ENCODE measurements around the gene MAML3.

The MAML3 gene

DNA sequence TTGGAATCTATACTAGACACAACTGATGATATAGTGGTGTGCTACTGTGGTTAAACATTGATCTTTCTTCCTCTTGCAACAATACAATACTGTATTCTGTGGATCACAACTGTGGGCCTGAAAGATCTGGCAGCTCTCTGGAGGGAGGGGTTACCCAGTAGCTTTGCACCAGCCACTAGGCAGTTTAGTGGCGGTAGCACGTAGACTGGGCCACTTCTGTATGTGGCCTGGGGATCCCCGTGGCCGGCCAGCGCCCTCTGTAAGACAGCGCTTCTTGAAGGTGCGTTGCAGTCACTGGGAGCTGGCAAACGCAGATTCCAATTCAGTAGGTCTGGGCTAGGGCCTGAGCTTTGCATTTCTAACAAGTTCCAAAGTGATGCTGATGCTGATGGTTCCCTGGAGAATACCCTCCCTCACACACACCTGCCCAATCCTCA, 319.7 kb downstream of the MAML3 start:
- no peak overlapping the region for H3K4me3 ChIP-seq (ENCODE audit: low read depth, low read length)
- no peak for DNase-seq (ENCODE audit: low read depth, low spot score)
- CTCF ChIA-PET: interaction anchor here (1.0 kb wide), 1 partner anchor 35 kb away, joined by 3 read pairs; no protein-coding TSS in a partner anchor
- POLR2A ChIA-PET: no interaction called here
- TF ChIP-seq, protein P1, sequence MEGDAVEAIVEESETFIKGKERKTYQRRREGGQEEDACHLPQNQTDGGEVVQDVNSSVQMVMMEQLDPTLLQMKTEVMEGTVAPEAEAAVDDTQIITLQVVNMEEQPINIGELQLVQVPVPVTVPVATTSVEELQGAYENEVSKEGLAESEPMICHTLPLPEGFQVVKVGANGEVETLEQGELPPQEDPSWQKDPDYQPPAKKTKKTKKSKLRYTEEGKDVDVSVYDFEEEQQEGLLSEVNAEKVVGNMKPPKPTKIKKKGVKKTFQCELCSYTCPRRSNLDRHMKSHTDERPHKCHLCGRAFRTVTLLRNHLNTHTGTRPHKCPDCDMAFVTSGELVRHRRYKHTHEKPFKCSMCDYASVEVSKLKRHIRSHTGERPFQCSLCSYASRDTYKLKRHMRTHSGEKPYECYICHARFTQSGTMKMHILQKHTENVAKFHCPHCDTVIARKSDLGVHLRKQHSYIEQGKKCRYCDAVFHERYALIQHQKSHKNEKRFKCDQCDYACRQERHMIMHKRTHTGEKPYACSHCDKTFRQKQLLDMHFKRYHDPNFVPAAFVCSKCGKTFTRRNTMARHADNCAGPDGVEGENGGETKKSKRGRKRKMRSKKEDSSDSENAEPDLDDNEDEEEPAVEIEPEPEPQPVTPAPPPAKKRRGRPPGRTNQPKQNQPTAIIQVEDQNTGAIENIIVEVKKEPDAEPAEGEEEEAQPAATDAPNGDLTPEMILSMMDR (IDR thresholded peaks at IDR 0.05; ENCODE audit: insufficient read depth, low read length, missing control alignments): no peak

DNA sequence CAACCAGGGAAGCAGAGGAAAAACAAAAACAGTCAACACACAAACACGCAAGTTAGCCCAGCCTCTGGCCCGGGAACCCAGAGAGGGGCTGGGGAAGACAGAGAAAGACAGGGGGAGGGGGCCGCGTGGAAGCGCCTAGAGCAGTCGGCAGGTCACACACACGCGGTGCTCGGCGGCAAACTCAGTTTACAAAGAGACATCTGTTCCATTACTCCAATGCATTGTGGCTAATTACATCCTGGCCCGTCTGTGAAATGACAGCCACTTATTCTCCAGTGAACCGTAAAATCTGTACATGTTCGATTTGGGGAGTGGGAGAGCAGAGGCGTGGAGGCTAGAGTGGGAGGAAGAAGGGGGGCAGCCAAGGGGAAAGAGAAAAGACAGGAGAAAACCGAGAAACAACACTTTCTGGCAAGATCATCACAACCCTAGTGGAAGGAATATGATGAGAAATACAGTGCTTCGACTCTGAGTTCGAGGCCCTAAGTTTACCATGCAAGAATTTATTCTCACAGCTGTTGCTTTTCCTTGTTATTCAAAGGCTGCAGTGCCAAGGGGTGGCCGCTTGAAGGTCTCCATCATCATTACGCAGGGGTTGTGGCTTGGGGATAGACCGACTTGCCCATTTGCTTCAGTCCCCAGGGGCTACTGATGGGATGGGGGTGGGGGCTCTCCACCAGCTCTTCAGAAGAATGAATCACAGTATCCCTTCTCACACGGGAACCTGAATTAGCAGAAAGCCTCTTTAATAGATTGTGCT, 320.7 kb downstream of the MAML3 start:
- CTCF ChIA-PET: no interaction called here
- POLR2A ChIA-PET: no interaction called here
- no peak overlapping the region for H3K4me3 ChIP-seq (ENCODE audit: low read depth, low read length)
- no peak for DNase-seq (ENCODE audit: low read depth, low spot score)
- TF ChIP-seq, protein P1 (IDR thresholded peaks at IDR 0.05; ENCODE audit: insufficient read depth, low read length, missing control alignments): no peak

DNA sequence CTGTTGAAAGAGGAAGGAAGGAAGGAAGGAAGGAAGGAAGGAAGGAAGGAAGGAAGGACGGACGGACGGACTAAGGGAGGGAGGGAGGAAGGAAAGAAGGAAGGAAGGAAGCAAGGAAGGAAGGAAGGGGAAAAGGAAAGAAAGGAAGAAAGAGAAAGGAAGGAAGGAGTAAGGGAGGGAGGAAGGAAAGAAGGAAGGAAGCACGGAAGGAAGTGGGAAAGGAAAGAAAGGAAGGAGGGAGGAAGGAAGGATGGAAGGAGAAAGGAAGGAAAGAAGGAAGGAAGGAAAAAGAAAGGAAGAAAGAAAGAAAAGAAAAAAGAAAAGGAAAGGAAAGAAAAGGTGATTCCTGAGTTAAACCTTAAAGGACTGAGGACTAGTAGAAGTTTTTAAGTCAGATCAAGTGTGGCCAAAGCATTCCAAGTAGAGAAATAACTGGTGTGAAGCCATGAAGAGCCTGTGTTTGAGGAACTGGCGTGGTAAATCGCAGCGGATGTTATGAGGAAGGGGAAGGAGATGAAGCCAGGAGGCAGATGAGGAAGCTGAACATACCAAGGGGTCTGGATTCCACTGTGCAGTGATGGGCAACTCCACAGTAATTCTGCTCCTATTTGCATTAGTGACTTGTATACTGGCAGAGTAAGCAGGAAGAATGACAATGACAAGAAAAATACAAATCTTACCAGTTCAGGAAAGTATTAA, 324.9 kb downstream of the MAML3 start:
- no peak for DNase-seq (ENCODE audit: low read depth, low spot score)
- TF ChIP-seq, protein P1 (IDR thresholded peaks at IDR 0.05; ENCODE audit: insufficient read depth, low read length, missing control alignments): no peak
- CTCF ChIA-PET: no interaction called here
- POLR2A ChIA-PET: no interaction called here
- H3K4me3 ChIP-seq (ENCODE audit: low read depth, low read length): no peak overlapping the region

DNA sequence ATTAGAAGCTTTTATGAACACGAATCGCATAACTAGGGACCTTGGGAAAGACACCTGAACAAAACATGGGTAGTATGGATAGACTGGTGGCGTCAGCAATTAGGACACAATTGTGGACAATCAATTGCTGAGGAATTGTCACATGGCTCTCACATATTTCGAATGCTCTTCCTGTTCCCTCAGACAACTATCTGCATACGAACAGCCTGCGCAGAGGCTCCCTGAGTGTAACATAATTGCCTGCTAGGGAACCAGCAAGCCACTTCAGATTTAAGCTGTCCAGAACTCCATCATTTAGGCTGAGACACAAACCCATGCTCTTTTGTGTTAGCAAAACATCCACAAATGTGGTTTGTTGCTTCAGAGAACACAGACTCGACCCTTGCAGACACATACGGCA, 327.6 kb downstream of the MAML3 start:
- DNase-seq (ENCODE audit: low read depth, low spot score): no peak
- TF ChIP-seq, protein P1 (IDR thresholded peaks at IDR 0.05; ENCODE audit: insufficient read depth, low read length, missing control alignments): no peak
- ChIA-PET POLR2A (no interaction called here), CTCF (interaction anchor here (1.2 kb wide), 1 partner anchor 208 kb away, joined by 3 read pairs; no protein-coding TSS in a partner anchor)
- no peak overlapping the region for H3K4me3 ChIP-seq (ENCODE audit: low read depth, low read length)

DNA sequence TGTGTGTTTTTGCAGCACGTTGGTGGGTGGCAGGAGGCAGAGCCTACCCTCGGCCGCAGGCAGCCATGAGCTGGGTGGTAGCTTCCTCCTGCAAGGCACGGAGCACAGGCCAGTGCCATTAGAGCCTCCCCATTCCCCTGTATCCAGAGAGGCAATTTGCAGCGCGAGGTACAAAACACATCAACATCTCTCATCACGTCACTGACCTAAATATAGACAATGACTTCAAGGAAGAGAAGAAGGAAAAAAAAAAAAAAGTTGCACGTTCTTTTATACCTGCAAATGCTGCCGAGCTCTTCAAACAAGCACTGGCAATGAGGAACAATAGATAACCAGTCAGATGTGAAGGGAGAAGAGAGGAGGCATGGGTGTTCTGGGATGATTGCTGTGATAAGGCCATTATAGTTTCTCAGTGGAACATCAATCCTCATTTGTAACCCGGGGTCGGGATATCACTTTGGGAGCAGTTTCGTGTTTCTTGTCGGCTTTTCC, 328.4 kb downstream of the MAML3 start:
- DNase-seq (ENCODE audit: low read depth, low spot score): no peak
- H3K4me3 ChIP-seq (ENCODE audit: low read depth, low read length): no peak overlapping the region
- ChIA-PET POLR2A (no interaction called here), CTCF (interaction anchor here (1.2 kb wide), 1 partner anchor 209 kb away, joined by 3 read pairs; no protein-coding TSS in a partner anchor)
- TF ChIP-seq, protein P1 (IDR thresholded peaks at IDR 0.05; ENCODE audit: insufficient read depth, low read length, missing control alignments): no peak

DNA sequence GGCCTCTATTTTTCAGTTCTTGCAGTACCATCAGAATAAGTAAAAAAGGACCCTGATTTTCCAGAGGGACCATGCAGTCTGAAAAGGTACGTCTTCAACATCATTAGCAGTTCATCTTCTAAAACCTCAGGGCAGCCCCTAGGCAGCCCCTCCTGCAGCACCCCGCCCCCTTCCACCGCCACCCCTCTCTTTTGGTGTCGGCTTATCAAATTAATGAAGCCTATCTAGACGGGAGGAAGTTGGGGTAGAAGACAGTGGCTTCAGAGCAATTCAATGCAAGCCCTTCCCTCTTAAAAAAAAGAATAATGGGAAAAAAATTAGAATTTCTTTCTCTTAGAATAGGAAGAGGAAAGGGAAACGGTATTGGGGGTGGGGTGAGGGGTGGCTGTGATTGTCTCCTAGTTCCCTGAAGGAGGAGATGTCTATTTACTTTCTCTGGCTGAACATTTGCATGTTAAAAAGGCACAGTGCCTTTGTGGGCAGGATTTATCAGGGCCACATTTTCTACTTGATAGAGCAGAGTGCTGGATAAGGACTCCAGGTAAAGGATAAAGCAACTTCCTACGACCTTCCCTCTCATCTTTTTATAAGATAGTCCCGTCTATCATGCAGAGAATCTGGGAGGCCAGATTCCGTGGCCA, 329.0 kb downstream of the MAML3 start:
- ChIA-PET POLR2A (no interaction called here), CTCF (no interaction called here)
- DNase-seq (ENCODE audit: low read depth, low spot score): no peak
- no peak overlapping the region for H3K4me3 ChIP-seq (ENCODE audit: low read depth, low read length)
- TF ChIP-seq, protein P1 (IDR thresholded peaks at IDR 0.05; ENCODE audit: insufficient read depth, low read length, missing control alignments): no peak

Measured in AG04449 (cell line).